Heart left ventricle (tissue), 13 donors: ENCODE data around the gene HPN.

Experiments used
- CTCF ChIP-seq, 12 donors: fragments of 200-600 bp; sonication (generic) in 4 of 12; IDR thresholded peaks; one replicate each; pipeline versions ENCODE4 v1.5.0 to v1.8.0; 2018 to 2022; ENCODE audit warnings: antibody characterized with exemption in 12 of 12, mild to moderate bottlenecking in 5 of 12
- POLR2A ChIP-seq, 2 donors: fragments of 450-650 bp; IDR thresholded peaks; one replicate each; pipeline ENCODE4 v1.6.1; 2017; ENCODE audit warnings: antibody characterized with exemption in 2 of 2, mild to moderate bottlenecking in 2 of 2, moderate library complexity in 2 of 2
- donor health status: ischemic (EF 13 %, LVEDD 7.1; RV severe dilation, severe dysfunction).
- donor health status: DM: no; HTN: yes; CAD: no.
- donor health status: DM: no; HTN: no; CAD: no.
- donor health status: ischemic (EF 25% LVEDD 6.9; RV normal size, moderate dysfunction).
- donor health status: ischemic (EF 25% LVEDD 5.7; RV mildly dilated, moderate dysfunction).
- donor health status: ischemic (EF 35%, LVEDD 5.7; RV mildly dilated, moderate dysfunction).
- donor health status: nonischemic (EF 11% LVEDD 7.7; RV severe dilation, severe dysfunction).
- donor health status: DM: yes; HTN: yes; CAD: no.
- donor health status: PGD.
- donor health status: ischemic (EF 29% LVEDD 5.4; RV normal size, mild dysfunction).
- donor health status: nonischemic (EF 23%, LVEDD 6.1; RV moderate dilation, normal function).

DNA sequence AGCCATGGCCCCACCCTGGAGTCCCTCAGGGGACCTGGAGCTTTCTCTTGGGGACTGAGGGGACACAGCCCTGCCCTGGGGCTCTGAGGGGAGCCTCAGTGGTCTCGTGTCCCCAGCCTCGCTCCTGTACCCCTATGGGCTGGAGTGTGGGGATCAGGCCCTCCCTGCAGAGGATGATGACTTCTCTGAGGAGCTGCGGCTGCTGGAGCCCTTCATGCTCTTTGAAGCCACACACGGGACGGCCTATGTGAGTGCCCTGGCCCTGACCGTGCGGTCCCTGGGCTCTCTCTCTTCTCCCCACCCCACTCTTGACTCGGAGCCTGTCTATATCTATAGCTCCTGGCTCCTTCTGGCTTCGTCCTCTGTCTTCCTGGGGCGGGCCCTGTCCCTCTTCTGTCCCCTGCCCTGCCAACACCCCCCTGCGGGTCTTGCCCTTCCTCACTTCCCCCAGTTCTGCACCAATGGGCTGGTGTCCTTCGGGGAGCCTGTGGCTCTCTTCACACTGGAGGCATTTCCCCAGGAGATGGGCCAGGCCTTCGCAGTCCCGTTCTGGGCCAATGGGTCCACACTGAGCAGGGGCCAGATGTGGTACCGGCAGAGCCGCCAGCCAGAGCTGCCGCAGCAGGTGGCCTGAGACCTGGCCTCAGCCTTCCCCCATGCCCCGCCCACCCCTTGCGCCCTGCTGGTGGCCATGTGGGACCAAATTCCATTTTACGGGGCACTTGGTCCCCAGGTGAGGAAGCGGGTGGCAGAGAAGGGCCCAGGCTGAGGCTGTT, 33.1 kb downstream of the HPN start:
- no peak for TF ChIP-seq POLR2A (IDR thresholded peaks at IDR 0.05)
- no peak for TF ChIP-seq CTCF (IDR thresholded peaks at IDR 0.05)
